ENCODE data around the gene NKX1-2. TPM values are rescaled to one million over a fixed set of nuclear protein-coding genes. Genes with fewer than 3 reads are reported as not detected.

Gene NKX1-2
- total RNA-seq, 1 donor from 2014 or later = 0.29 TPM

Other genes with a start within 250 kb of the NKX1-2 start
- 83.4 and 144 TPM in 2 replicates for gene OAT, start 31.1 kb downstream of the NKX1-2 start, total RNA-seq (ENCODE audit: low replicate concordance)
- gene LHPP, start 11.8 kb upstream of the NKX1-2 start, total RNA-seq (ENCODE audit: low replicate concordance) = 12.7 and 13.6 TPM in 2 replicates